Stimulated activated CD8-positive, alpha-beta memory T cell treated with anti-CD3 and anti-CD28 coated beads, Interleukin-4, amount 100 ng/mL, for 4 hours (primary cell): Measurements from ENCODE around the gene PIGT.
A peak's percentile ranks its signal among the peaks of the same experiment; 100 is the strongest.

ENCODE experiments used
- DNase-seq, 2 donors: peaks; one replicate each; pipeline ENCODE4 v3.0.0-alpha.2; 2020; ENCODE audit warnings: low read depth in 2 of 2, low spot score in 1 of 2

PIGT gene

DNA sequence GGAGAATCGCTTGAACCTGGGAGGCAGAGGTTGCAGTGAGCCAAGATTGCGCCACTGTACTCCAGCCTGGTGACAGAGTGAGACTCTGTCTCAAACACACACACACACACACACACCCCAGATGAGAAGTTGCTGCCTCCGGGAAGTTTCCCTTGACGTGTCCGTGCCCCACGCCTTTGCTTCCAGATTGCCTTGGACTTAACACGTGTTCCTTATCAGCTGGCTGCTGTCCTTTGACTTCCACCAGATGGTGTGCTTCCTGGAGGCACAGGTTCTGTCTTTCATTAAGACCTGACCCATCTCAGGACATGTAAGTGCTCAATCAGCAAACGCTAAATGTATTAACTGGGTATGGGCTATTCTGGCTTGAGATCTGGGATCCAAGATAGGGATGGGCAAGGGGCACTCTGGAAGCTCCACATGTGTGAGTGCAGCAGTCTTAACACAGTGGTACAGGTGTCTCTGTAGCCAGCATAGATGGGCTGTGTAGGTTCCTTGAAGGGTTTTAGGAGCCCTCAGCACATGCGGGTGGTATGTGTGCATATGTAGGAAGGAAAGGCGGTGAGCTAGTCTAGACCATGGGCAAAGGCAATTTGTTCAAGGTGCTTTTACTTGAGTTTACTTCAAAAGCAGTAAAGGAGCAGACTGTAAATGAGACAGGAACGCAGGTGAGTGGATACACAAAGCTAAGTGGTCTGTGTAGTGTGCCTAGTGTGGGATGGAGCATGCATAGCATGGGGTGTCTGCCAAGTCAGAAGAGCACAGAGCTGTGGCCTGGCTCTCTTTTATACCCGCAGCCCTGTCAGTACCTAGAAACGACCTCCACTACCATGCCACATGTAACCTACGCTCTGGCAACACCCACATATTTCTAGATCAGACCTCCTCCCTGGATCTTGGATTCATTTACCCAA, 11.6 kb downstream of the PIGT start:
- DNase-seq: no peak

GRCh38 chr20:45429618-45430017, 13.7 kb downstream of the PIGT start:
- DNase-seq: no peak

- DNase-seq: no peak
Observed at GRCh38 chr20:45432294-45432693, 16.4 kb downstream of the PIGT start.

- no peak for DNase-seq
Observed at GRCh38 chr20:45433316-45433715, 17.4 kb downstream of the PIGT start.

- DNase-seq: no peak
Observed at GRCh38 chr20:45433976-45434375, 18.0 kb downstream of the PIGT start.

- peak; percentile 76 to 86 for DNase-seq
Observed at GRCh38 chr20:45436732-45437485, 21.0 kb downstream of the PIGT start.

- DNase-seq: no peak
Observed at GRCh38 chr20:45440424-45440823, 24.5 kb downstream of the PIGT start.

DNA sequence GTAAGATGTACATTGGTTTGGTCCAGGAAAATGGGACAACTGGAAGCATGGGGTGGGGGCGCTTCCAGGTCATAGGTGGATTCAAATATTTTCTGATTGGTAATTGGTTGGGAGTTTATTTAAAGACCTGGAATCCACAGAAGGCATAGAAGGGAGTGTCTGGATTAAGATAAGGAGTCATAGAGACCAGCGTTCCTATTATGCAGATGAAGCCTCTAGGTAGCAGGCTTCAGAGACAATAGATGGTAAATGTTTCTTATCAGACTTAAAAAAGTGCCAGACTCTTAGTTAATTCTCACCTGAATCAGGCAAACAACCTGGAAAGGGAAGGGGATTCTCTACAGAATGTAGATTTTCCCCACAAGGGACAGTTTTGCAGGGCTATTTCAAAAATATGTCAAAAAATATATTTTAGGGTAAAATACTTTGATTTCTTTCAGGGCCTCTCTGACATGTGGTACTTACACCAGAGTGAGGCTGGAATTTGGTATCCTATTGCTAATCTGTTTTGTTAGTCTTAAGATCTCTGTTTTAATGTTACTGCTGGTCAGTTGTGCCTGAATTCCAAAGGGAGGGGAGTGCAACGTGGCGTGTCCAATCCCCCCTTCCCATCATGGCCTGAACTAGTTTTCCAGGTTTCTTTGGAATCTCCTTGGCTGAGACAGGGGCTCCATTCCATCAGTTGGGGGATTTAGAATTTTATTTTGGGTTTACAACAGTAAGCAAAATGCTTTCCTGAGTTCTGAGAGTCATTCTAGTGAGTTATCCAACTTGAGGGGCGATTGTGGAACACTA, 25.1 kb downstream of the PIGT start:
- DNase-seq: no peak

DNA sequence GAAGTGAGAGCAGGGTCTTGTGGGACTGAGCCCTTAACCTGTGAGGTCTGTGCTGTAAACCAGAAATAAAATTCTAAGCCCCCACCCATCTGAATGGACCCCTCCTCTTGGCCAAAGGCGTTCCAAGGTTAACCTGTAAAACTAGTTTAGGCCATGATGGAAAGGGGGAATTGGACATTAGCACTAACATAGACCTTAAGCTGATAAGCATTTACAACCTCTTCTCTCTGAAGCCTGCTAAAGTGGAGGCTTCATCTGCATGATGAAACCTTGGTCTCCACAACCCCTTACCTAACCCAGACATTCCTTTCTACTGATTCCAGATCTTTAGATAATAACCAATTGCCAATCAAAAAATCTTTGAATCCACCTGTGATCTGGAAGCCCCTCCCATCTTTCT, 25.8 kb downstream of the PIGT start:
- DNase-seq: no peak

- no peak for DNase-seq
Observed at GRCh38 chr20:45444050-45444449, 28.1 kb downstream of the PIGT start.

GRCh38 chr20:45445805-45446562, 30.0 kb downstream of the PIGT start:
- DNase-seq: no peak

GRCh38 chr20:45448270-45448669, 32.3 kb downstream of the PIGT start:
- no peak for DNase-seq

- no peak for DNase-seq
Observed at GRCh38 chr20:45449528-45449927, 33.6 kb downstream of the PIGT start.

DNA sequence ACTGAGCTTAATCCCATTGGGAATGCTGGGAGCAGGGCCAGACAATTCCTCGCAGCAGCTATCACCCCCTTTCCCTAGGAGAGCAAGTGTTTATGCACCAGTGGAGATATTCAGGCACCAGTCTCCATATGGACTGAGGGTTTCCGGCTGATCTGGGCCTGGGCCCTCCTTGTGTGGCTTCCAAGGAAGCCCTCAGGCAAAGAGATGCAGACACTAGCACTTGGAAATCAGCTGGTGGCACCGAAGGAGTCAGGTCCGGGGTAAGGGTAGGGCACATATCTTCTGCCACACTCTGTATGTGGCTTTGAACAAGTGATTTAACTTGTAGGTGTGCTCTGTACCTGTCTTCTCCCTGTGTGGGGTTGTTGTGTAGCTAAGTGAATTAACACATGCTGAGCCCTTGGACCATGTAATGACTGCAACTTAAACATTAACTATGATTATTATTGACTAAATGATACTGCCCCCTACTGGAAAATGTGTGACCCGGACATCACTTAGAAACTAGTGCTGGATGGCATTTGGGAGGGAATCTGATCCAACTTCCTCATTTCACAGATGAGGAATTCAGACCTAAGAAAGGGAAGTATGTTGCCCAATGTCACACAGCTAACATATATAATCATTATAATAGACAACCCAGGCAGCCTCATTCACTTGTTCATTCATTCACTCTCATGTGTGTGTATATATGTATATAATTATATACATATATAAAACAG, 34.3 kb downstream of the PIGT start:
- DNase-seq: no peak

DNA sequence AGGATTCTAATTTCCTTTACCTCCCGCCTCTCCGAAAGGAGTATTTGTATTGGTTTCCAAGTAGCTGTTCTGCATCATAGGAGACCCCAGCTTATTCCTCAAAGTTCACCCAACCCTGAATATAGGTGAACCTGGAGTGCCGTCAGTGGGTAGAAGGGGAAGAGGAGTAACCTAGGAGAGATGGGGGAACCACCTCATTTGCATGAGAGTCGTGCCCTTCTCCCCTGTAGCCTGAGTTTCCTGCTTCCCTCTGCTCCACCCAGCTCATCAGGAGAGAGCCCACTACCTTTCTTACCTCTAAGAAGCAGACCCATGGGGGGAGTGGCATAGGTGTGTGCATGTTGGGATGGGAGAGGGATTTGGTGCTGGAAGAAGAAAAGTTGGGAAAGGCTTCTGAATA, 36.3 kb downstream of the PIGT start:
- DNase-seq: no peak

- DNase-seq: no peak
Observed at GRCh38 chr20:45452772-45453691, 37.1 kb downstream of the PIGT start.

DNA sequence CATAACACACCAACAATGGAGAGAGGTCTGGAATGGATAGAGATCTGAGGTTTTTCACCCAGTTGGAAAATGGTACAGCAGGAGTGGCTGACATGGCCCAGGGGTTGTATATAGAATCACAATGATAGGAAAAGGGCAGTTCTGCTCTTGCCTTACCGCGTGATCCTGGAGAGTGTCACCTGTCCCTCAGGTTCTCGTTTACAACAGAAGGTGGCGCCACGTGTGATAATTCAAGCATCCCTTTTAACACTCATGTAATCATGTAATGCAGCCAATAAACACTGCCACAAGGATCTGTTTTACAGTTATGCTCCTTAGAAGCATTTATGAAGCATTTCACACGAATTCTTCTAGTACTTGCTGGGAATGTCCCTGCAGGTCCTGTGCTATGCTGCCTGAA, 40.7 kb downstream of the PIGT start:
- no peak for DNase-seq

DNA sequence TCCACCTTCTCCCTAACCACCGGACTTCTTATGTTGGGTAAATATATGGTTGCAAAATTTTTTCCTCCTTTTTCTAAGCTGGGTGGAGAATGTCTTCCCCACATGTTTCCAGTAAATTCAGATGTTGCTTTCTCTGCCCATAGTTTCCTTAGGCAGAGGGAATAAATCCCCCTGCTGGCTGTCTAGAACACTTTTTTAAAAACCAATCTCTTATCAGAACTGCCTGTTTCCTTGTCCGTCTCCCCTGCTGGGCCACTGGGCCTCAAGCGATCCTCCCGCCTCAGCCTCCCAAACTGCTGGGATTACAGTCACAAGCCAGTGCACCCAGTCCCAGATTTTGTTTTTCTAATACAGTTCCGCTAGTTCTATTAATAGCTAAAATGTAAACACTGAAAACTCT, 43.7 kb downstream of the PIGT start:
- no peak for DNase-seq

- DNase-seq: no peak
Observed at GRCh38 chr20:45461225-45461624, 45.3 kb downstream of the PIGT start.
